Activated T-helper 2 cell treated with anti-CD3 and anti-CD28 coated beads, Interferon-gamma antibody, Interleukin-2, Interleukin-4, amounts not matched to agents 10 μg/mL and 5 μg/mL and 100 μg/mL, durations not matched to agents 14 hours and 24 hours and 36 hours (primary cell): ENCODE data around the gene SULT1C3. TPM values are rescaled to one million over a fixed set of nuclear protein-coding genes. Genes with fewer than 3 reads are reported as not detected.

Experiments
- DNase-seq: peaks from one replicate; pipeline ENCODE4 v3.0.0; 2021; ENCODE audit warnings: low spot score
- H3K27ac Mint-ChIP-seq: one replicate; pipeline ENCODE4 v1.8.0; 2021; ENCODE audit warnings: mixed read lengths
- H3K27me3 Mint-ChIP-seq: one replicate; pipeline ENCODE4 v1.8.0; 2021; ENCODE audit warnings: low read depth, mixed read lengths
- H3K36me3 Mint-ChIP-seq: one replicate; pipeline ENCODE4 v1.8.0; 2021; ENCODE audit warnings: low read depth, mixed read lengths
- H3K4me1 Mint-ChIP-seq: one replicate; pipeline ENCODE4 v1.8.0; 2021; ENCODE audit warnings: low read depth, mixed read lengths
- H3K4me3 Mint-ChIP-seq: one replicate; pipeline ENCODE4 v1.8.0; 2021; ENCODE audit warnings: low read depth, mild to moderate bottlenecking, moderate library complexity, mixed read lengths
- H3K9me3 Mint-ChIP-seq: one replicate; pipeline ENCODE4 v1.8.0; 2021; ENCODE audit warnings: mixed read lengths
- intact Hi-C: fragments of 100-400 bp; cut with micrococcal nuclease; formaldehyde crosslinking; loops from one replicate; pipeline ENCODE4 v1.15.1; 2023
- total RNA-seq: library from RNA; stranded (reverse); gene quantifications from 2 replicates; pipeline ENCODE4 v1.2.3, GENCODE V29; 2022

The SULT1C3 gene
- total RNA-seq, 1 donor from 2014 or later: not detected

- Mint-ChIP-seq H3K4me1 (no peaks in the 10 kb centered on the region), H3K4me3 (no peak overlapping the region), H3K27me3 (no peaks in the 10 kb centered on the region), H3K36me3 (no peaks in the 10 kb centered on the region), H3K9me3 (peaks cover 6% of the 10 kb centered on the region), H3K27ac (no peak overlapping the region)
- intact Hi-C loops: no loop called here
- DNase-seq: no peak
Observed at GRCh38 chr2:108223573-108223972, 16.2 kb upstream of the SULT1C3 start.

GRCh38 chr2:108224022-108224421 lies 15.7 kb upstream of the SULT1C3 start:
- H3K4me3 Mint-ChIP-seq: no peak overlapping the region
- peaks cover 6% of the 10 kb centered on the region for H3K9me3 Mint-ChIP-seq
- no peaks in the 10 kb centered on the region for H3K4me1 Mint-ChIP-seq
- intact Hi-C loops: no loop called here
- no peaks in the 10 kb centered on the region for H3K36me3 Mint-ChIP-seq
- no peak overlapping the region for H3K27ac Mint-ChIP-seq
- H3K27me3 Mint-ChIP-seq: no peaks in the 10 kb centered on the region
- DNase-seq: no peak

GRCh38 chr2:108226564-108226963 lies 13.2 kb upstream of the SULT1C3 start:
- H3K9me3 Mint-ChIP-seq: peaks cover 6% of the 10 kb centered on the region

GRCh38 chr2:108228006-108228405 lies 11.8 kb upstream of the SULT1C3 start:
- intact Hi-C loops: no loop called here
- Mint-ChIP-seq H3K36me3 (no peaks in the 10 kb centered on the region), H3K4me3 (no peak overlapping the region), H3K9me3 (peaks cover 6% of the 10 kb centered on the region), H3K27me3 (no peaks in the 10 kb centered on the region), H3K27ac (no peak overlapping the region), H3K4me1 (no peaks in the 10 kb centered on the region)
- no peak for DNase-seq

More at GRCh38 chr2:108226564-108226963, 13.2 kb upstream of the SULT1C3 start:
- no peaks in the 10 kb centered on the region for H3K36me3 Mint-ChIP-seq
- H3K27ac Mint-ChIP-seq: no peak overlapping the region
- no peak overlapping the region for H3K4me3 Mint-ChIP-seq
- H3K4me1 Mint-ChIP-seq: no peaks in the 10 kb centered on the region
- intact Hi-C loops: no loop called here
- H3K27me3 Mint-ChIP-seq: no peaks in the 10 kb centered on the region
- no peak for DNase-seq

GRCh38 chr2:108228537-108228936 lies 11.2 kb upstream of the SULT1C3 start:
- Mint-ChIP-seq H3K4me1 (no peaks in the 10 kb centered on the region), H3K4me3 (no peak overlapping the region), H3K27me3 (no peaks in the 10 kb centered on the region), H3K27ac (no peak overlapping the region), H3K36me3 (no peaks in the 10 kb centered on the region), H3K9me3 (peaks cover 5% of the 10 kb centered on the region)
- intact Hi-C loops: no loop called here
- DNase-seq: no peak

- Mint-ChIP-seq H3K4me3 (no peak overlapping the region), H3K27me3 (no peaks in the 10 kb centered on the region), H3K36me3 (no peaks in the 10 kb centered on the region), H3K9me3 (peaks cover 2% of the 10 kb centered on the region), H3K4me1 (no peaks in the 10 kb centered on the region), H3K27ac (no peak overlapping the region)
- intact Hi-C loops: no loop called here
- no peak for DNase-seq
Observed at GRCh38 chr2:108229875-108230274, 9.9 kb upstream of the SULT1C3 start.

GRCh38 chr2:108235577-108235976 lies 4.2 kb upstream of the SULT1C3 start:
- intact Hi-C loops: no loop called here
- Mint-ChIP-seq H3K36me3 (no peaks in the 10 kb centered on the region), H3K4me1 (no peaks in the 10 kb centered on the region)

GRCh38 chr2:108236676-108237335 lies 3.0 kb upstream of the SULT1C3 start:
- DNase-seq: no peak
- Mint-ChIP-seq H3K36me3 (no peaks in the 10 kb centered on the region), H3K27ac (no peak overlapping the region), H3K4me3 (no peak overlapping the region), H3K9me3 (peaks cover 9% of the 10 kb centered on the region), H3K27me3 (no peaks in the 10 kb centered on the region), H3K4me1 (no peaks in the 10 kb centered on the region)
- intact Hi-C loops: no loop called here

More at GRCh38 chr2:108235577-108235976, 4.2 kb upstream of the SULT1C3 start:
- no peak overlapping the region for H3K4me3 Mint-ChIP-seq
- no peak overlapping the region for H3K27ac Mint-ChIP-seq
- no peaks in the 10 kb centered on the region for H3K27me3 Mint-ChIP-seq
- no peak for DNase-seq
- peaks cover 9% of the 10 kb centered on the region for H3K9me3 Mint-ChIP-seq

- H3K36me3 Mint-ChIP-seq: no peaks in the 10 kb centered on the region
- intact Hi-C loops: no loop called here
- H3K4me3 Mint-ChIP-seq: no peak overlapping the region
- no peak for DNase-seq
- H3K27me3 Mint-ChIP-seq: no peaks in the 10 kb centered on the region
- peaks cover 5% of the 10 kb centered on the region for H3K9me3 Mint-ChIP-seq
- no peaks in the 10 kb centered on the region for H3K4me1 Mint-ChIP-seq
- H3K27ac Mint-ChIP-seq: no peak overlapping the region
Observed at GRCh38 chr2:108240966-108241365, 1.2 kb downstream of the SULT1C3 start.

GRCh38 chr2:108243566-108243965 lies 3.8 kb downstream of the SULT1C3 start:
- no peaks in the 10 kb centered on the region for H3K4me1 Mint-ChIP-seq
- DNase-seq: no peak
- no peak overlapping the region for H3K27ac Mint-ChIP-seq
- no peak overlapping the region for H3K4me3 Mint-ChIP-seq
- intact Hi-C loops: no loop called here
- H3K27me3 Mint-ChIP-seq: no peaks in the 10 kb centered on the region
- no peaks in the 10 kb centered on the region for H3K36me3 Mint-ChIP-seq
- no peaks in the 10 kb centered on the region for H3K9me3 Mint-ChIP-seq

GRCh38 chr2:108244667-108245414 lies 5.1 kb downstream of the SULT1C3 start:
- intact Hi-C loops: no loop called here
- Mint-ChIP-seq H3K9me3 (no peaks in the 10 kb centered on the region), H3K36me3 (no peaks in the 10 kb centered on the region), H3K4me1 (no peaks in the 10 kb centered on the region), H3K27me3 (no peaks in the 10 kb centered on the region), H3K27ac (no peak overlapping the region), H3K4me3 (no peak overlapping the region)
- DNase-seq: no peak

- Mint-ChIP-seq H3K27ac (no peak overlapping the region), H3K36me3 (no peaks in the 10 kb centered on the region), H3K4me1 (no peaks in the 10 kb centered on the region), H3K4me3 (no peak overlapping the region), H3K27me3 (peaks cover 2% of the 10 kb centered on the region), H3K9me3 (no peaks in the 10 kb centered on the region)
- intact Hi-C loops: no loop called here
- no peak for DNase-seq
Observed at GRCh38 chr2:108253106-108253505, 13.3 kb downstream of the SULT1C3 start.

GRCh38 chr2:108257757-108258331 lies 18.1 kb downstream of the SULT1C3 start:
- peaks cover 2% of the 10 kb centered on the region for H3K27me3 Mint-ChIP-seq
- H3K4me1 Mint-ChIP-seq: no peaks in the 10 kb centered on the region
- no peak overlapping the region for H3K27ac Mint-ChIP-seq
- no peaks in the 10 kb centered on the region for H3K36me3 Mint-ChIP-seq
- no peaks in the 10 kb centered on the region for H3K9me3 Mint-ChIP-seq
- DNase-seq: no peak
- intact Hi-C loops: no loop called here
- no peak overlapping the region for H3K4me3 Mint-ChIP-seq
